ENCODE measurements around the gene SLC6A6.

Gene SLC6A6

GRCh38 chr3:14433106-14433505 is 30.7 kb downstream of the SLC6A6 start:
- Histone ChIP-seq H3K18ac (ENCODE audit: low read length) (peak overlapping the region; percentile 55), H2AFZ (ENCODE audit: insufficient read depth, low read length, poor library complexity) (no peak overlapping the region), H2BK12ac (ENCODE audit: low read length) (peak overlapping the region; percentile 97), H4K8ac (ENCODE audit: low read depth, low read length) (peak overlapping the region; percentile 14), H2BK5ac (ENCODE audit: low read depth, low read length, poor library complexity) (peak overlapping the region; percentile 88), H3K4me2 (ENCODE audit: low read length) (no peak overlapping the region), H3K4me3 (ENCODE audit: low read depth, low read length) (no peak overlapping the region), H3K9me3 (ENCODE audit: insufficient read depth, low read depth, low read length) (no peaks in the 10 kb centered on the region), H3K79me2 (ENCODE audit: control insufficient read depth, insufficient read depth, low read length, poor library complexity) (peaks cover 14% of the 10 kb centered on the region), H2BK120ac (ENCODE audit: insufficient read depth, low read length, poor library complexity) (peak overlapping the region; percentile 89), H3K9ac (ENCODE audit: low read length) (no peak overlapping the region), H3K23ac (ENCODE audit: low read length) (no peak overlapping the region), H3K27me3 (ENCODE audit: insufficient read depth, low read length) (no peaks in the 10 kb centered on the region), H3K4ac (ENCODE audit: low read depth, low read length) (peak overlapping the region; percentile 68), H3K27ac (ENCODE audit: low read depth, low read length) (peak overlapping the region; percentile 91), H2AK5ac (ENCODE audit: low read length) (peak overlapping the region; percentile 81), H4K12ac (ENCODE audit: low read depth, low read length) (no peak overlapping the region), H3K14ac (ENCODE audit: low read length) (peak overlapping the region; percentile 86), H3K4me1 (ENCODE audit: control insufficient read depth in 1 of 2, insufficient read depth in 2 of 2, low read length in 2 of 2) (peaks cover 42 to 52% of the 10 kb centered on the region in 2 experiments), H3K79me1 (ENCODE audit: low read length) (peaks cover 28% of the 10 kb centered on the region), H3K36me3 (ENCODE audit: control insufficient read depth in 1 of 2, insufficient read depth in 2 of 2, low read length in 2 of 2) (peaks cover 7 to 14% of the 10 kb centered on the region in 2 experiments), H4K91ac (ENCODE audit: low read depth, low read length) (peak overlapping the region; percentile 94)
- WGBS (ENCODE audit: extremely low coverage, insufficient coverage, insufficient read length), result no CpG with 5 or more reads among the region's 8 CpGs
- DNase-seq, result no peak

GRCh38 chr3:14434126-14434497 is 31.7 kb downstream of the SLC6A6 start:
- no peaks in the 10 kb centered on the region for H3K9me3 ChIP-seq (ENCODE audit: insufficient read depth, low read depth, low read length)
- peaks cover 42 to 52% of the 10 kb centered on the region in 2 experiments for H3K4me1 ChIP-seq (ENCODE audit: control insufficient read depth in 1 of 2, insufficient read depth in 2 of 2, low read length in 2 of 2)
- WGBS (ENCODE audit: extremely low coverage, insufficient coverage, insufficient read length), result no CpG with 5 or more reads among the region's 4 CpGs
- H3K23ac ChIP-seq (ENCODE audit: low read length), result no peak overlapping the region
- H2AFZ ChIP-seq (ENCODE audit: insufficient read depth, low read length, poor library complexity), result no peak overlapping the region
- peaks cover 14% of the 10 kb centered on the region for H3K79me2 ChIP-seq (ENCODE audit: control insufficient read depth, insufficient read depth, low read length, poor library complexity)
- H2AK5ac ChIP-seq (ENCODE audit: low read length), result peak overlapping the region; percentile 84
- H3K9ac ChIP-seq (ENCODE audit: low read length), result no peak overlapping the region
- H3K4me2 ChIP-seq (ENCODE audit: low read length), result no peak overlapping the region
- no peak overlapping the region for H3K4me3 ChIP-seq (ENCODE audit: low read depth, low read length)
- H3K4ac ChIP-seq (ENCODE audit: low read depth, low read length), result peak overlapping the region; percentile 60
- H2BK12ac ChIP-seq (ENCODE audit: low read length), result peak overlapping the region; percentile 91
- peaks cover 7 to 13% of the 10 kb centered on the region in 2 experiments for H3K36me3 ChIP-seq (ENCODE audit: control insufficient read depth in 1 of 2, insufficient read depth in 2 of 2, low read length in 2 of 2)
- peak overlapping the region; percentile 13 for H4K8ac ChIP-seq (ENCODE audit: low read depth, low read length)
- peak overlapping the region; percentile 23 for H4K91ac ChIP-seq (ENCODE audit: low read depth, low read length)
- no peak overlapping the region for H4K12ac ChIP-seq (ENCODE audit: low read depth, low read length)
- H3K18ac ChIP-seq (ENCODE audit: low read length), result peak overlapping the region; percentile 61
- H3K14ac ChIP-seq (ENCODE audit: low read length), result peak overlapping the region; percentile 31
- no peaks in the 10 kb centered on the region for H3K27me3 ChIP-seq (ENCODE audit: insufficient read depth, low read length)
- DNase-seq, result no peak
- peak overlapping the region; percentile 28 for H2BK120ac ChIP-seq (ENCODE audit: insufficient read depth, low read length, poor library complexity)
- no peak overlapping the region for H3K27ac ChIP-seq (ENCODE audit: low read depth, low read length)
- H2BK5ac ChIP-seq (ENCODE audit: low read depth, low read length, poor library complexity), result no peak overlapping the region
- peaks cover 28% of the 10 kb centered on the region for H3K79me1 ChIP-seq (ENCODE audit: low read length)

GRCh38 chr3:14434498-14435151 is 32.2 kb downstream of the SLC6A6 start:
- Histone ChIP-seq H4K91ac (ENCODE audit: low read depth, low read length) (peak overlapping the region; percentile 9), H2BK12ac (ENCODE audit: low read length) (peak overlapping the region; percentile 91), H3K27me3 (ENCODE audit: insufficient read depth, low read length) (no peaks in the 10 kb centered on the region), H3K4me1 (ENCODE audit: control insufficient read depth in 1 of 2, insufficient read depth in 2 of 2, low read length in 2 of 2) (peaks cover 42 to 50% of the 10 kb centered on the region in 2 experiments), H2BK120ac (ENCODE audit: insufficient read depth, low read length, poor library complexity) (peak overlapping the region; percentile 16), H2AK5ac (ENCODE audit: low read length) (peak overlapping the region; percentile 84), H3K4ac (ENCODE audit: low read depth, low read length) (peak overlapping the region; percentile 57), H2AFZ (ENCODE audit: insufficient read depth, low read length, poor library complexity) (peak overlapping the region; percentile 43), H3K23ac (ENCODE audit: low read length) (no peak overlapping the region), H3K79me1 (ENCODE audit: low read length) (peaks cover 28% of the 10 kb centered on the region), H3K9ac (ENCODE audit: low read length) (no peak overlapping the region), H4K12ac (ENCODE audit: low read depth, low read length) (no peak overlapping the region), H3K4me3 (ENCODE audit: low read depth, low read length) (no peak overlapping the region), H3K36me3 (ENCODE audit: control insufficient read depth in 1 of 2, insufficient read depth in 2 of 2, low read length in 2 of 2) (peaks cover 7 to 13% of the 10 kb centered on the region in 2 experiments), H3K9me3 (ENCODE audit: insufficient read depth, low read depth, low read length) (no peaks in the 10 kb centered on the region), H3K14ac (ENCODE audit: low read length) (peak overlapping the region; percentile 41), H3K4me2 (ENCODE audit: low read length) (no peak overlapping the region), H2BK5ac (ENCODE audit: low read depth, low read length, poor library complexity) (peak overlapping the region; percentile 18), H3K27ac (ENCODE audit: low read depth, low read length) (no peak overlapping the region), H3K79me2 (ENCODE audit: control insufficient read depth, insufficient read depth, low read length, poor library complexity) (peaks cover 14% of the 10 kb centered on the region), H3K18ac (ENCODE audit: low read length) (peak overlapping the region; percentile 36), H4K8ac (ENCODE audit: low read depth, low read length) (peak overlapping the region; percentile 13)
- no CpG with 5 or more reads among the region's 12 CpGs for WGBS (ENCODE audit: extremely low coverage, insufficient coverage, insufficient read length)
- DNase-seq, result no peak

GRCh38 chr3:14435175-14436014 is 33.0 kb downstream of the SLC6A6 start:
- Histone ChIP-seq H2BK120ac (ENCODE audit: insufficient read depth, low read length, poor library complexity) (peak overlapping the region; percentile 54), H3K4me3 (ENCODE audit: low read depth, low read length) (no peak overlapping the region), H2AFZ (ENCODE audit: insufficient read depth, low read length, poor library complexity) (no peak overlapping the region), H3K79me1 (ENCODE audit: low read length) (peaks cover 28% of the 10 kb centered on the region), H3K36me3 (ENCODE audit: control insufficient read depth in 1 of 2, insufficient read depth in 2 of 2, low read length in 2 of 2) (peaks cover 7 to 13% of the 10 kb centered on the region in 2 experiments), H3K4me1 (ENCODE audit: control insufficient read depth in 1 of 2, insufficient read depth in 2 of 2, low read length in 2 of 2) (peaks cover 40 to 47% of the 10 kb centered on the region in 2 experiments), H4K91ac (ENCODE audit: low read depth, low read length) (peak overlapping the region; percentile 9), H2AK5ac (ENCODE audit: low read length) (peak overlapping the region; percentile 1), H3K27me3 (ENCODE audit: insufficient read depth, low read length) (no peaks in the 10 kb centered on the region), H3K14ac (ENCODE audit: low read length) (peak overlapping the region; percentile 51), H2BK12ac (ENCODE audit: low read length) (peak overlapping the region; percentile 91), H3K9ac (ENCODE audit: low read length) (no peak overlapping the region), H2BK5ac (ENCODE audit: low read depth, low read length, poor library complexity) (peak overlapping the region; percentile 18), H4K12ac (ENCODE audit: low read depth, low read length) (no peak overlapping the region), H3K79me2 (ENCODE audit: control insufficient read depth, insufficient read depth, low read length, poor library complexity) (peaks cover 14% of the 10 kb centered on the region), H3K4me2 (ENCODE audit: low read length) (no peak overlapping the region), H4K8ac (ENCODE audit: low read depth, low read length) (peak overlapping the region; percentile 31), H3K4ac (ENCODE audit: low read depth, low read length) (peak overlapping the region; percentile 8), H3K18ac (ENCODE audit: low read length) (peak overlapping the region; percentile 68), H3K9me3 (ENCODE audit: insufficient read depth, low read depth, low read length) (no peaks in the 10 kb centered on the region), H3K27ac (ENCODE audit: low read depth, low read length) (peak overlapping the region; percentile 3), H3K23ac (ENCODE audit: low read length) (no peak overlapping the region)
- no CpG with 5 or more reads among the region's 18 CpGs for WGBS (ENCODE audit: extremely low coverage, insufficient coverage, insufficient read length)
- DNase-seq, result peak; percentile 73 to 83
